MV-4-11 (cell line): ENCODE results near the gene PARD3.
"Not testable (repeated sequence)": the region's sequence is repeated elsewhere in the genome, so short reads cannot be mapped to it uniquely, and the experiment has no call there.

Experiments
- DNase-seq: peaks from one replicate; lab custom pipeline; 2025; lab: John Stamatoyannopoulos, UW

The PARD3 gene

DNA sequence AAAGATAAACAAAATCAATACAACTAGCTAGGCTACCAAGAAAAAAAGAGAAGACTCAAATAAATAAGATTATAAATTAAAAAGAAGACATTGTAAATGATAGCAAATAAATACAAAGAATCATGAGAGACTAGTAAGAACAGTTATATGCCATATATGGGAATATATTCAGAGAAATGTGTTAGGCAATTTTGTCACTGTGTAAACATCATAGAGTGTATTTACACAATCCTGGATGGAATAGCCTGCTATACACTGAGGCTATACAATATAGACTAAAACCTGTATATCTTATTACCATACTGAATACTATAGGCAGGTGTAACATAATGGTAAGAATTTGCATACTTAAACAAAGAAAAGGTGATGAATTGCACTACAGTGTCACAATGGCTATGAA lies 717.4 kb downstream of the PARD3 start:
- no peak for DNase-seq

DNA sequence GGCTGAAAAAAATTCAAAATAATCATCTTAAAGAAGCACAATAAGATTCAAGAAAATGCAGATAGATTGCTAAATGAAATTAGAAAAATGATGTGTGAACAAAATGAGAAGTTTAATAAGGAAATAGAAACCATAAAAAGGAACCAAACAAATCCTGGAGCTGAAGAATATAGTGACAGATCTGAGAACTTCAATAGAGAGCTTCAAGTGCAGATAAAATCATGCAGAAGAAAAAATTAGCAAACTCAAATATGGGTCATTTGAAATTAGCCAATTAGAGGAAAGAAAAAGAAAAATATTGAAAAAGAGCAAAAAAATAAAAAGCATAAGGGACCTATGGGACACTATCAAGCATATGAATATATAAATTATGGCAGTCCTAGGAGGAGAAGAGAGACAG lies 720.1 kb downstream of the PARD3 start:
- peak; percentile 72 for DNase-seq

DNA sequence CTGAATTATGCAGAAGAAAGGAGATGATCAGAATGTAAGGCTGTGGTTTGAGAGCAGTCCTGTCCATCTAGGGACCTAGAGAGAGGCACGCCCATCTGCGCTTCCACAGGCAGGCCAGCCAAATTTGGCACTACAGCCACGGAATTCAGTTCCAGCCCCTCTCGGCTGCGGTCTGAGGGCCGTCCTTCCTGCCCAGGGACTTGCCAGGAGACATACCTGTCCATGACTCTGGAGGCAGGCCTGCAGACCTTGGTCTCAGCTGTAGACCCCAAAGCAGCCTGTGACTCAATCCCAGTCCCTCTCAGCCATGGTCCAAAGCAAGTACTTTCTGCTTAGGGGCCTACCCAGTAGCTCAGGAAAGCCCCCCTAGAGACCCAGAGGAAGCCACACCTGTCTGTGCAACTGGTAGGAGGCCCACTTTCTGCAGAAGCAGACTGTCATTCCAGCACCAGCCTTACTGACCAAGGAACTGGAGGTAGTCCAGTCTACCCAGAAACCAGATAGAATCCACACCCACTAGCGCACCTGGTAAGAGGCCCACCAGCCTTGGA lies 720.9 kb downstream of the PARD3 start:
- no peak for DNase-seq

DNA sequence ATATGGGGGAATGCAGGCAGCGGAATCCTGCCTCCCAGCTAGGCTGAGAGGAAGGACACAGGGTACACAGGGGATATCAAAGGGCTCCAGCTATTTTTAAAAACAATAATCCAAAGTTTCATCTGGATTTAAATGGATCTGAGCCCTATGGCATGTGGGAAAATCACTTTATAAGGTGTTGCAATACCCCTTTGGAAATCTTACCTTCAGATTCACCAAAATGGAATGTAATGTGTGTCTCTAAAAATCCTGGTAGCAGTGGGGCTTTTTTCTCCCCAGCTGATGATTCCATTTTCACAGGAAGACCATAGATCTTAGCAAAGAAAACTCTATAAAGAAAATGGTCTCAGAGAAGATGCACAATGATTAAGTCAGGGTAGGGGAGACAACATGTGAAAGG lies 722.2 kb downstream of the PARD3 start:
- DNase-seq, result no peak

DNA sequence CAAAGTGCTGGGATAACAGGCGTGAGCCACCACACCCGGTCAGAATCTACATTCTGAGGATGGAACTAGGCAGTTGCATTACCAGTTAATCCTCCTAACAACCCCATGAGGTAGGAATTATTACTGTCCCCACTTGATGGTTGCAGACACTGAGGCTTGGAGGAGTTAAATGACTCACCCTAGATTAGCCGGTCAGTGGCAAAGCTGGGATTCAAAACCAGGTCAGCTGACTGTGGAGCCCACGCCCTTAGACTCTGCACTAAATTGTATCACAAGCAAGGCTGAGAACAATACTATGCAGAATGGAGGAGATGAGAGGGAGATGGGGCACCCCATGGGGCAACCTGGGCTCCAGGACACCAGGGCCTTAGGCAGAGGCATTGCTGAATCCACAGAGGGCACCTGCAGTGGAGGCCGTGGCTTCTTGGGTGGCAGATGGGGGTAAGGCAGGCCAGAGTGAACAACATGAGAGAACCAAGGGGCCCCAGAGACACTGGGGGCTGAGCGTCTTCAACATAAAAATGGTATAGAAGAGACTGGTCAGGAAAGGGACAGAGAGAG lies 723.4 kb downstream of the PARD3 start:
- DNase-seq, result no peak

DNA sequence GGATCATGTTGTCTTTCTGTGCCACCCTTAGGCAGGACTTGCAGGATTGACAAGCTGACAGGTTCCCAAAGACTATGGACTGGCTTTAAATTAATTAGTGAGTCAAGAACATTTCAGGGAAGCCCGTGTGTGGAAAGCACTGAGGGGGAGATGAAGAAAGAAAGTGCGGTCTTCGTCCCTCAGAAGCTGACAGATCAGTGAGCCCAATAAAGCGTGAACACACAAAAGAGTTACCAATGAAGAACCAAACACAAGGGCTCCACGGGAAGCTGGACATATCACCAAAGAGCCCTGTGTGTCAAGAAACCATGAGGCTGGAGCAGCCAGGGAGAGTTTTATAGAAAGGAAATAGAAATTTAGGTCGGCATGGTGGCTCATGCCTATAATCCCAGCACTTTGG lies 725.8 kb downstream of the PARD3 start:
- DNase-seq, result no peak

DNA sequence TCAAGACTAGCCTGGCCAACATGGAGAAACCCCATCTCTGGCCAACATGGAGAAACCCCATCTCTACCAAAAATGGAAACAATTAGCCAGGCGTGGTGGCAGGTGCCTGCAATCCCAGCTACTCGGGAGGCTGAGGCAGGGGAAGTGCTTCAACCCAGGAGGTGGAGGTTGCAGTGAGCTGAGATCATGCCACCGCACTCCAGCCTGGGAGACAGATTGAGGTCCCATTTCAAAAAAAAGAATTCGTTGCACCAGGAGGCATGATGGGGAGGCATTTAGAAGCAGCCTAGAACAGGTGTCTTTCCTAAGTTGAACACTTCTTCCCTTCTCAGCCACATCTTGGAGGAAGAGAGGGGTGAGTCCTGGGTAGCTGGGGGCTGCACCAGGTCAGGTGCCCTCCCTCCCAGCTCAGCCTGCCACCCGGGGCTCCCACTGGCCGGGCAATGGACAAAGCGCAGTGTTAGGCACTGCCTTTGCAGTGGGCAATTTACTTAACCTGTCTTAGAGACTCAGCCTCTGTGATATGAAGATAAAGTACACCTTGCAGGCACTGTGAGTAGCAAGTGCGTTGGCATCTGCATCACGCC lies 726.8 kb downstream of the PARD3 start:
- no peak for DNase-seq

DNA sequence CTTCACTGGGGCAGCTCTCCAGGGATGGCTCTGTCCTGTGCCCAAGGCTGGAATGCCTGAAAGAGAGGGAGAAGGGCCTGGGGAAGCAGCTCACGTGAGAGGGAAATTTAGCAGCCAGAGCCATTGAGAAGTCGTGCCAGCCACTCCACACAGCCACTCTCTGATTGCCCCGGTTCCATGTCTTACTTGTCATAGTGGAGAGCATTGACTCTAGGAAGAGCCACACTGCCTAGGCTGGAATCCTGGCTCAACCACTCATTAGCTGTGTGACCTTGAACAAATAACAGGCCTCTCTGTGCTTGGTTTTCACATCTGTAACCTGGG lies 728.0 kb downstream of the PARD3 start:
- DNase-seq, result no peak

DNA sequence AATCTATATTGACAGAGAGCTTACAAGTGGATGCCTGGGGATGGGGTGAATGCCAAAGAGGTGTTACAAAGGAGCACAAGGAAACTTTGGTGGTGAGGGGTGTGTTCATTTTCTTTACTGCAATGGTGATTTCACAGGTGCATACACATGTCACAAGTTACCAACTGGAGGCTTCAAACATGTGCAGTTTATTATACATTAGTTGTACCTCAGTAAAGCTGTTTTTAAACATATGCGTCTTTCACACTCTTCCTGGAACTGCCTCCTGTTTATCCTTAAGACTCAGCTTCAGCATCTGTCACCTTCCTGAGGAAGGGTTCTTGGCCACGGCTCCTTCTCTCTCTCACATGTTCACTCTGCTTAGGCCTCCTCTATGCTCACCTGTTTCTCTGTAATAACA lies 731.5 kb downstream of the PARD3 start:
- DNase-seq, result no peak

DNA sequence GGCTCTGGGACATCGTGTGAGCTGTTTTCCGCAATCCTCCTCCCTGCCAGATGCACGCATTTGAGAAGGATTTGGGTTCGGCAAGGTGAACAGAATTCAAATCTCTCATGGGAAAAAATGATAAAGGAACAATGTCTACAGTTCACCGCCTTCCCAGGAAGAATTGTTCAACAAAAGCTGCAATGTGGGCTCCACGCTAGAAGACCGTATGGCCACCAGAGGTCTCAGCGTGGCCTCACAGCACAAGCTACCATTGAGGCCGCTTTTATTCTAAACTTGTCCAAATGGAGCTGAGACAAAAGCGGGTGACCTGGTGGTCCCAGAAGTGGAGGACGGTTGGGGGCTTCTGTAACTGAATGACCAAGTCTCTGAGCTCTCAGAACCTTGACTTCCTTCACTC lies 733.1 kb downstream of the PARD3 start:
- no peak for DNase-seq

DNA sequence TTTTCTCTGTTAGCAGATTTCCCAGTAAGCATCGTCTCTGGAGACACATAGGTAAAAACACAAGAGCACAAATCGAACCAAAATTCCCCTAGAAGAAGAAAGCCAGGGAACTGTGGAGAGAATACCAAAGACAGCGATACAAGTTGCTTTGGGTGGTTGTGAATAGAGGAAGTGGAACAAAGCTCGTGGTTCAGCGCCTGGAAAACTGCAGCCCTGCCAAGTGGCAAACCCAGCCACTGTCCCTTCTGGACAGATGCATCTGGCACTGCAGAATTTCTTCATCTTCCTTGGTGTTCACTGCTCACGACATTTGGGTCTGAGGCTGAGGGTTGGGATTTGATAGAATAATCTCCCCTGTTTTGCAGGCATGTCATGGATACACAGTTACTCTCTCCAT lies 733.8 kb downstream of the PARD3 start:
- peak; percentile 89 for DNase-seq

DNA sequence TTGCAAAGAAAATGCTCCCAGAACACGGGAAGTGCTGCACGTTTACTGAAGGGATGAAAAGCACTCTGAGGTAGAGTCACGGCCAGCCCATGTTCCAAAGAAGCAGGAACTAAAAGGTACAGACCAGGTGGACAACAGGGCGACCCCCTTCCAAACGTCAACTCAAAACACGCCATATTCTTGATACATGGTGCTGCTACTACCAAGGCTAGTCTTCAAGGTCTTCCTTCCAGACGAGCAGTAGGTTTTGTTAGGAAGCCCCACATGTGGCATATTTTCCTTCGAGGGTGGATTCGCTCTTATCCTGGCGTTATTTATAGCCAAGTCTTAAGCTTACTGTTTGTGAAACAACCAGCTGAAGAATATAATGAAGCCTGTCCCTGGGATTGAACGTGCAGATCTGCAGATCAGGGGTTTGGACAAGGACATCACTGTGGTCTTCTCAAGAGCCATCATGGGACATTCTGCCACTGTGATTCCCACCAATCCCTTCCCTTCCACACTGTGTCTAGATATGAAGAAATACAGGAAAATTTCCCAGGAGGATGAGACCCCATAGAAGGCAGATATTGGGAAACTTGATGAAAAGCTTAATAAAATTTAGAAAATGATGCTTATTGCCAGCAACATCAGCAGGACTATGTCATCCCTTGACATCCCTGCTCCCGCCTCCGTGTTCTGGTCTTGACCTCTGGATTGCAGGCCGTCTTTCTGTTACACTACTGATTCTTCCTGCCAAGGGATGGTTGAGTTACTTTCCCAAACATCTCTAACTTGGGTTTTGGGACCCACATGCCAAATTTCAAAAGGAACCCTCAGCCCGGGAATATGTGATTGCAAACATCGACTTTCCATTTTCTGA lies 734.4 kb downstream of the PARD3 start:
- no peak for DNase-seq

DNA sequence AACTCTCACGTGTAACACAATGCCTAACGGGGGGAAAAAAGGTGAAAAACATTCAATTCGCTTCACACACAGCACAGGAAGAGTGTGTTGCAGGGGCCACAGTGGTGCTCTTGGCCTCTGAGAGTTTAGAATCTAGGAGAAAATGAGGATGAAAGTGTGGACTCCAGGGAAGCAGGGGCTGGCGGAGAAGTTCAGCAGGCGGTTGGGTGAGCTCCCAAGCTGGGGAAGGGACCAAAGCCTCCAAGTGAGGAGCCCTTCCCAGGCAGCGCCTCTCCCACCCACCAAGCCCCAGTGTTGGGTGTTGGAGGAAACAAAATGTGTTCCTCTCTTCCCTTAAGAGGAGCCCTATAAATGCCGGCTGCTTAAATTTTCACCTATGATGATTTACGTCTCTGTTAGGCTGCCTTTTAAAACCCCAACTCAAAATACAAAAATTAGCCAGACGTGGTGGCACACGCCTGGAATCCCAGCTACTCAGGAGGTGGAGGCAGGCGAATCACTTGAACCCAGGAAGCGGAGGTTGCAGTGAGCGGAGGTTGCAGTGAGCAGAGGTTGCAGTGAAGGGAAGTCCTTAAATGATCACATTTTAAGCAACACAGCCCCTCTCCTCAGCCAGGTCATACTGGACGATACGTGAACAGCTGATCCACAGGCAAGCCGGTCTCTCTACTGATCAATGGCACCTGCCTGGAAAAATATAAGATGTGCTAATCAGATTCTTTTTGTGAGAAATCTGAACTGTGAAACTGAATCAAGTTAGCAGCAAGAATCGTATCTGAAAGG lies 735.2 kb downstream of the PARD3 start:
- no peak for DNase-seq

DNA sequence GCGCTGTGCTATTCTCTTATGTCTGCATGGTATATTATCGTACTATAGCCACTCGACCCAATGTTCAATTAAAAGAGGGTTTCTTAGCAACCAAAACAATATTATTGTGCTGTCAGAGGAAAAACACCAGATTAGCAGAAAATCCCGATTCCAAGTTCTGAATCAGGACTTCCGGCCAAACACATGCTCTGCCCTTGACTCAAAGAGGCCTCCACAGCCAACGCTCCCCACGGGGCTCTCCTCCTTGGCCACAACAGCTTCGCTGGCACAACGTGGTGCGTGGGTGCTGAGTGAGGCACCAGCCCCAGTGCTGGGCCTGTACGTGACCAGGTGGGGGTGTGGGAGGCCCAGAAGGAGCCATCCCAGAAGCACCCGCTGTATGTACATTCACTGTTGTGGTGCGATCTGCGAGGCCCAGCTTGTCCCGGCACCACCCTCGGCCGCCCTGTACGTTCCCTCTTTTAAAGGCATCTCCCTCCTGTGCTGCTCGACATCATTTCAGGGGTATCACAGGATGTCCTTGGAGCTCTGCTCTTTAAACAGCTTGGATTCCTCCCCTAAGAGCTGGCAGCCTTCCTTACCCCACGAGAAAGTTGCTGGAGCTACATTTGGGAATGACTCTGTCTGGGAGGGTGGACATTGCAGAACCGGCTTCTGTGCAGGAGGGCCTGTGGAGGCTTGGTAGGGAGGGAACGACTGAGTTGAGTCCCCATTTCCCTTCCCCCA lies 736.2 kb downstream of the PARD3 start:
- DNase-seq, result no peak

DNA sequence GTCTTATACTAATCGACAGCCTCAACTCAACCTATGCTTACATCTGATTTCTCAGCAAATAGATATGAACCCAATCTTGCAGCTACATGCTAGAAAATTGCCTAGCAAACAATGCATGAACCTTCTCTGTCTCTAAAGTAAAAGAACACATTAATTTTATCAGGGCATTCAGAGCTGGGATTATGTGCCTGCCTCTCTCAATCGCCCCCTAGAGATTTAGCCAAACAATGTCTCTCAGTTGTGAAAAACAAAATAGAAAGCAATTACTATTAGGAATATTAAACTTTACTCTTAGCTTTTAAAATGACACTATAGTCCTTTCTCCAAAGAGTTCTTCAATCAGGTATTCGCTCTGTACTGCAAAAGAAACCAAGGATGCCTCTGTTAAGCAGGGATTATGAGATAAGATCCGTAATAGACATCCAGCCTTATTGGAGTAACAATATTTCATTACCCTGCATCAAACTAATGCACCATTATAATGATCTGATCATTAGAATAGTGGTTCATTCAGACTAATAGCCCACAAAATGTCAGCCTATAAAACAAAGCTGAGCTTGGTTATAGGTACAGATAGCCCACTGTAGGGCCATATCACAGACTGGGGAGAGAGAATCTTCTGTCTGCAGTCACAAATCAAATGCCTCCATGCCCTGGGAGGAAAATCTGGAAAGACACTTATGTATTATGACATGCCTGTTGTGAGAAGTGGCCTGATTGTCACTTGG lies 736.9 kb downstream of the PARD3 start:
- no peak for DNase-seq

DNA sequence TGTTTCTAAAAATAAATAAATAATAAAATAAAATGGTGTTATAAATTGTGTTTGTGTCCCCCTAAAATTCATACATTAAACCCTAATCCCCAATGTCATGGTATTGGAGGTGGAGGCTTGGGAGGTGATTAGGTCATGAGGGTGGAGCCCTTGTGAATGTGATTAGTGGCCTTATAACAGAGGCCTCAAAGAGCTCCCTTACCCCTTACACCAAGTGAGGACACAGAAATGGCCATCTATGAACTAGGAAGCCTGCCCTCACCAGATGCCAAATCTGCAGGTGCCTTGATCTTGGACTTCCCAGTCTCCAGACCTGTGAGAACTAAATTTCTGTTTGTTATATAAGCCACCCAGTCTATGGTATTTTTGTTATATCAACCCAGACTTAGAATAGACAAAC lies 738.7 kb downstream of the PARD3 start:
- no peak for DNase-seq

DNA sequence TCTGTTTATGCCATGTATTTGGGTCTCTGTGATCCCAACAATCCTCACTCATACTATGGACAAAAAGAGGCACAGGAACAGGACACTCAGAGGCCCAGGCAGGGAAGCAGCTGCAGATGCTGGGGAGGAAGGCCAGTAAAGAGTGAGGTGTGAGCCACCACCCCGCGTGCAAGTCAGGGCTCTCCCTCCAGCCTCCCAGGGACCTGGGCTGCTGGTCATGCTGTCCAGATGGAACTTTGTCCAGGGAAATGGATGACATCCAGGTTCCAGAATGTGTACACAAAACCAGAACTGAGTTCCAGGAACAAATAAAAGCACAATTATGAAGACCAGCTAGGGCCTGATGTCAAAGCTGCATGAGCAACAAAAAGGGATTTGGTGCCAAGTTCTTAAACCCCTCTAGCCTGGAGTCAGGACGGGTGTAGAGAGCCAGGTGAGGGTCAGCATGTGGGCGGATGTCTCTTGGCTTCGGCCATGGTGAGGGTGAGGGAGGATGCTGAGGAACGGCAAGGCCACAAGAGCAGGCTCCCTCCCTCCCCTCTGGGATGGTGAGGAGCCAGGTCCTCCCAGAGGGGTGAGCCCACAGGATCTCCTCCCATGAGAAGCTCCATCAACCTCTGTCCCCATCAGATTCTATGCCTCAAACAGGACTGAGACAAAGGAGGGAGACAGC lies 739.7 kb downstream of the PARD3 start:
- DNase-seq, result no peak

DNA sequence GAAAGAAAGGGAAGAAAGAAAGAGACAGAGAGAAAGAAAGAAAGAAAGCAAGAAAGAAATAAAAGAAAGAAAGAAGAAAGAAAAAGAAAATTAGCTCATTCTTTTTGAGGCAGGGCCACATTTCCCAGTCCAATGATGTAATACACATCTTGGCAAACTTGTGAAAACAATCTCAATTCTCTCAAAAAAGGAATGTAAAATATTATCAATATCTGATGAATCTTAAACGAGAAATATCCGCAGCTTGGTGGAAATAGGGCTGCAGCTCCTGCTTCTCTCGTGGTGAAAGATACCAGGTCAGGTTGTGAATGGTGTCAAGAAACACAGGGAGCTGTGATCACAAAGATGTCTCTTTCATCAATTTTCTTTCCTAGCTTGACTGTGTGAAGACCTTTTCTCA lies 741.0 kb downstream of the PARD3 start:
- DNase-seq, result no peak

DNA sequence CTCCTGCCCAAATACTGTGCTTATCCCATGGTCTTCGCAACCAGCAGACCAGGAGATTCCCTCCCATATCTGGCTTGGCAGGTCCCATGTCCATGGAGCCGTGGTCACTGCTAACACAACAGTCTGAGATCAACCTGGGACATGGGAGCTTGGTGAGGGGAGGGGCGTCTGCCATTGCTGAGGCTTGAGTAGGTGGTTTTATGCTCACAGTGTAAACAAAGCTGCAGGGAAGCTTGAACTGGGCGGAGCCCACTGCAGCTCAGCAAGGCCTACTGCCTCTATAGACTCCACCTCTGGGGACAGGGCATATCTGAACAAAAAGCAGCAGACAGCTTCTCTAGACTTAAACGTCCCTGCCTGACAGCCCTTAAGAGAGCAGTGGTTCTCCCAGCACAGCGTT lies 747.4 kb downstream of the PARD3 start:
- DNase-seq, result not testable (repeated sequence)

DNA sequence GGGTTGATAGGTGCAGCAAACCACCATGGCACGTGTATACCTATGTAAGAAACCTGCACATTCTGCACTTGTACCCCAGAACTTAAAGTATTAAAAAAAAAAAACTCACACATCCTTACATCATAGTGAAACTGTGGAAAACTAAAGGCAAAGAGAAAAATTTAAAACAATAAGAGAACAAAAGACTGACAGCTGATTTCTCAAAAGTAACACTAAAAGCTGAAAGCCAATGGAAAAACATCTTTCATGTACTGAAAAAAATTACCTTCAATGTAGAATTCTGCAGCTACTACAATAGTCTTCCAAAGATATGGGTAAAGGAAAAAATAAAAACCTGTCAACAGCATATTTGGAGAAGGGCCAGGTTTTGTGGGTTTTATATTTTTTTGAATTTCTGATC lies 751.5 kb downstream of the PARD3 start:
- no peak for DNase-seq

DNA sequence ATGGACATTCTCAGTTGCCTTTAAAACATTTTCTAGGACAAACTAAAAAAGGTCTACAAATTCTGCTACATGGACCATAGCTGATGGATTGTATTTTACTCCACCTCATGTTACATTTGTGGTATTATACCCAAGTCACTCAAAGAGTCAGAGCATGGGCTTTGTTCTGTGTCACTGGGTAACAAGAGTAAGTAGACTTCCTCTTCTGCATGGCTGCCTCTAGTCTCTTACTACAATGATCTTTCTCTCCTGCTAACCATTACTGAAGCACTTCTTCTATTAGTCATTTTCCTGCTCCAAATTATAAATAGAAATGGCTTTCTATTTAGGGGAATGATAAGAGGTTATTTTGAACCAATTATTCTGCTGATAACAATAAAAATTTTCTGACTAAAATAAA lies 753.3 kb downstream of the PARD3 start:
- DNase-seq, result peak; percentile 78
